Measurements from ENCODE around the gene GPR34.

GPR34 gene

DNA sequence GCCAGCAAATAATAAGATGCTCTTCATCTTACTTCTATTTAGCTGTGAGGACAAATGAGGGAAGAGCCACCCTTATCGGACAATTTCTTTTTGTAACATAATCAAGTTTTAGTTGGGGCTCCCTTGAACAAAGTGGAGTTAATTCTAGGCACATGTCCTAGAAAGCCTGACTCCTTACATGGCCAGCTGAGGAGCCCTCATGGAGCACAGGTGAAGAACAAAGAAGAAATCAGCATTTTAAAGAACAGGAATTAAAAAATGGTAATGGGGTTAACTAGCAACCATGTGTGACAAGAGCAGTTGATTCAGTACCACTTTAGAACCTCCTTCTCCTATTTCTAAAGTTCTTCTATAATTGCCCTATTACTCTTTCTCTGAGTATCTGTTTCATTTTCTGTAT is 51.1 kb downstream of the GPR34 start:
- no peak for DNase-seq
